Measurements from ENCODE around the gene IL24. TPM values are rescaled to one million over a fixed set of nuclear protein-coding genes. Genes with fewer than 3 reads are reported as not detected.

The IL24 gene
- total RNA-seq, 1 donor from 2014 or later = not detected

DNA sequence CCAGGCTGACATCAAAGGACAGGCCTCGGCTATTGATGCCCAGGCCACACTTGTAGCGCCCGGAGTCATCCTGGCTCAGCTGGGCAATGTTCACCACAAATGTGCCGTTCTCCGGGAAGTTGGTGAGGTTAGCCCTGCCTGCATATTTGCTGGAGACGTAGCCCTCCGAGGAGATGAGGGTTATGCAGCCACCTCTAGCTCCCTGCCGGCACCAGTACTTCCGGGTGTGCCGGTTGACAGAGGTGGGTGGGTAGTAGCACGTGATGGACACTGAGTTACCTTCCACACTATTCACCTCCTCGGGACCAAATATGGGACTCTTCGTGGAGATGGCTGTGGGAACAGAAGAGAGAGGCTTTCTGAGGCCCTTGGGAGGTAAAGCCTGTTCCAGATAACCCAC lies 41.9 kb downstream of the IL24 start:
- no peak for ATAC-seq (ENCODE audit: low read depth)
- TF ChIP-seq, protein P1, sequence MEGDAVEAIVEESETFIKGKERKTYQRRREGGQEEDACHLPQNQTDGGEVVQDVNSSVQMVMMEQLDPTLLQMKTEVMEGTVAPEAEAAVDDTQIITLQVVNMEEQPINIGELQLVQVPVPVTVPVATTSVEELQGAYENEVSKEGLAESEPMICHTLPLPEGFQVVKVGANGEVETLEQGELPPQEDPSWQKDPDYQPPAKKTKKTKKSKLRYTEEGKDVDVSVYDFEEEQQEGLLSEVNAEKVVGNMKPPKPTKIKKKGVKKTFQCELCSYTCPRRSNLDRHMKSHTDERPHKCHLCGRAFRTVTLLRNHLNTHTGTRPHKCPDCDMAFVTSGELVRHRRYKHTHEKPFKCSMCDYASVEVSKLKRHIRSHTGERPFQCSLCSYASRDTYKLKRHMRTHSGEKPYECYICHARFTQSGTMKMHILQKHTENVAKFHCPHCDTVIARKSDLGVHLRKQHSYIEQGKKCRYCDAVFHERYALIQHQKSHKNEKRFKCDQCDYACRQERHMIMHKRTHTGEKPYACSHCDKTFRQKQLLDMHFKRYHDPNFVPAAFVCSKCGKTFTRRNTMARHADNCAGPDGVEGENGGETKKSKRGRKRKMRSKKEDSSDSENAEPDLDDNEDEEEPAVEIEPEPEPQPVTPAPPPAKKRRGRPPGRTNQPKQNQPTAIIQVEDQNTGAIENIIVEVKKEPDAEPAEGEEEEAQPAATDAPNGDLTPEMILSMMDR (IDR thresholded peaks at IDR 0.05) = no peak
- H3K27me3 Mint-ChIP-seq = peaks cover 4% of the 10 kb centered on the region
- no peaks in the 10 kb centered on the region for H3K36me3 Mint-ChIP-seq (ENCODE audit: low read depth)
- H3K4me3 Mint-ChIP-seq = no peak overlapping the region
- H3K9me3 Mint-ChIP-seq = no peaks in the 10 kb centered on the region
- peaks cover 3% of the 10 kb centered on the region for H3K4me1 Mint-ChIP-seq
- DNase-seq = no peak
- intact Hi-C loops (cut with micrococcal nuclease) = no loop called here
- H3K27ac Mint-ChIP-seq = no peak overlapping the region
- POLR2A ChIA-PET = interaction anchor here (0.6 kb wide), 1 partner anchor 85 kb away, joined by 4 read pairs; no protein-coding TSS in a partner anchor
- CTCF ChIA-PET = interaction anchor here (0.6 to 15.7 kb wide), 4 partner anchors 24 to 266 kb away, joined by 3 to 383 read pairs (median 7); no protein-coding TSS in a partner anchor

DNA sequence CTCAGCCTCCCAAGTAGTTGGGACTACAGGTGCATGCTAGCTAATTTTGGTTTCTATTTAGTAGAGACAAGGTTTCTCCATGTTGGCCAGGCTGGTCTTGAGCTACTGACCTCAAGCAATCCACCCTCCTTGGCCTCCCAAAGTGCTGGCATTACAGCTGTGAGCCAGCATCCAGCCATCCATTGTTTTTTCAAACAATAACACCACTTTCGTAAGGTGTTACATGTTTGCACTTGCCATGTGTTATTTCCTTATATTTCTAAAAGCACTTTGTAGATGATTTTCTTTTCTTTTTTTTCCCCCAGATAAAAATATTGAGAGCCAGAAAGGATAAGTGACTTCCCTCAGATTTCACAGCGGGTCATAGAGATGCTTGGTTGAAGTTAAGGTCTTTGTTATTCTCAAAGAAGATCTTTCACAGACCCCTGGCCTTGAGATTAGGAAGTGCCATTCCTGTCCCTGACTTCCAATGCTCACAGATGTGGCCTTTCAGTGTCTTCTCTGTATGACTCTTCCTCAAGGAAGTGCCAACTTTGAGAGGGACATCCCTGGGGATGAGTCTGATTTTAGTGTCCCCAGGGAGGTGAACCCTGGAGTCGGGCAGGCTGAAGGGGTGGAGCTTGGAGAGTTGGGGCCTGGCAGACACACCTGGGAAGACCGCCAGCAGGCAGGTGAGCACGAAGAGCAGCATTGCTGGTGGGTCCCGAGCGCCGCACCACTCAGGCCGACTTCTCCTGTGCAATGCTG lies 42.8 kb downstream of the IL24 start:
- no peak overlapping the region for H3K27ac Mint-ChIP-seq
- H3K4me3 Mint-ChIP-seq = no peak overlapping the region
- no peak for ATAC-seq (ENCODE audit: low read depth)
- intact Hi-C loops (cut with micrococcal nuclease) = no loop called here
- peaks cover 3% of the 10 kb centered on the region for H3K4me1 Mint-ChIP-seq
- TF ChIP-seq, protein P1 (IDR thresholded peaks at IDR 0.05) = no peak
- peaks cover 7% of the 10 kb centered on the region for H3K27me3 Mint-ChIP-seq
- ChIA-PET CTCF (interaction anchor here (0.6 to 15.7 kb wide), 4 partner anchors 25 to 83 kb away, joined by 3 to 383 read pairs (median 7); no protein-coding TSS in a partner anchor), POLR2A (interaction anchor here (0.6 kb wide), 1 partner anchor 85 kb away, joined by 4 read pairs; no protein-coding TSS in a partner anchor)
- no peaks in the 10 kb centered on the region for H3K9me3 Mint-ChIP-seq
- no peaks in the 10 kb centered on the region for H3K36me3 Mint-ChIP-seq (ENCODE audit: low read depth)
- DNase-seq = no peak

DNA sequence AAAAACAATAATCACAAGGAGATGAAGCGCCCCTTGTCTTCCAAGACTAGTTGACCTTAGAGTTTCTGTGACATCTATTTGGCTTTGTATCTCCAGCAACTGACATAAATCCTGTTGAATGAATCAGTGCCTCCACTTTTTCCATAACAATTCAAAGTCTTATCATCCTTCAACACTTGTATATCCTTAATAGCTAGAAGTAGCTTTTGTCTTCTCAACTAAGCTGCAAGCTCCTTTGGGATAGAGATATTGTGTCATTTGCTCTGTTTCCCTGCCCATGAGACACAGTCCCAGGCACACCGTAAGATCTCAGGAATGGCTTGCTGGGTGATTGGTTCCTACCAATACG lies 43.3 kb downstream of the IL24 start:
- CTCF ChIA-PET = interaction anchor here (3.4 kb wide), 1 partner anchor 41 kb away, joined by 10 read pairs; no protein-coding TSS in a partner anchor
- H3K4me3 Mint-ChIP-seq = no peak overlapping the region
- no peak for ATAC-seq (ENCODE audit: low read depth)
- H3K4me1 Mint-ChIP-seq = peaks cover under 1% of the 10 kb centered on the region
- H3K27ac Mint-ChIP-seq = no peak overlapping the region
- H3K9me3 Mint-ChIP-seq = no peaks in the 10 kb centered on the region
- TF ChIP-seq, protein P1 (IDR thresholded peaks at IDR 0.05) = no peak
- no peaks in the 10 kb centered on the region for H3K36me3 Mint-ChIP-seq (ENCODE audit: low read depth)
- no peak for DNase-seq
- POLR2A ChIA-PET = no interaction called here
- intact Hi-C loops (cut with micrococcal nuclease) = no loop called here
- H3K27me3 Mint-ChIP-seq = peaks cover 7% of the 10 kb centered on the region

DNA sequence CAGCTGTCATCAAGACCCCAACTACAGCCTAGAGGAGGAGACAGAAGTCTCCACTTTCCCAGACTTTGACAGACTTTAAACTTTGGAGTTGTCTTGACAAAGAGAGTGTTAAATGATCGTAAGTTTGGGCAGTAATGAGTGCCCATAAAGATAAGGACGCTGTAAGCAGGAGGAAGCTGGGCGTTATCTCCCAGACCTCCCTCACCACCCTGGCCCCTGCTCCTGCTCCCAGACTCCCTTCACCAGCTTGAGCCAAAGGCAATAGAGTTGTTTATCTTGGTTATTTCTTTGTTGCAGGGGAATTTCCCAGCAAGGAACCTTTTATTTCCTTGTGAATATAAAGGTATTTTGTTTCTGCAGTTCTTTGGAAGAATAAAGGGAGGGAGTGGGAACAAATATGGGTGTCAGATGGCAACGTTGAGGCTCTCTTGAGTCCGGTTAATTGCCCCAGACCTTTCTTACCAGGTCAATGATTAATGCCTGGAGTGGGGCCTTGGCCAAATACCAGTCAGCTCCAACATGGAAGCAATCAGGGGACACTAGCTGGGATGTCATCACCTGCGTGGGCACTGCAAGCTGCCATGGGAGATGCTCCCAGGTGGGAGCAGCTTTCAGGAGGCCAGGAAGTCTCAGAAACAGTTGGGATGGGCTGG lies 44.6 kb downstream of the IL24 start:
- DNase-seq (no peak), ATAC-seq (ENCODE audit: low read depth) (no peak)
- Mint-ChIP-seq H3K4me3 (no peak overlapping the region), H3K27ac (no peak overlapping the region), H3K36me3 (ENCODE audit: low read depth) (no peaks in the 10 kb centered on the region), H3K4me1 (no peaks in the 10 kb centered on the region), H3K9me3 (no peaks in the 10 kb centered on the region), H3K27me3 (peaks cover 14% of the 10 kb centered on the region)
- TF ChIP-seq, protein P1 (IDR thresholded peaks at IDR 0.05) = no peak
- intact Hi-C loops (cut with micrococcal nuclease) = no loop called here
- ChIA-PET CTCF (interaction anchor here (0.6 to 3.4 kb wide), 4 partner anchors 9 to 40 kb away, joined by 3 to 10 read pairs (median 6); no protein-coding TSS in a partner anchor), POLR2A (no interaction called here)

DNA sequence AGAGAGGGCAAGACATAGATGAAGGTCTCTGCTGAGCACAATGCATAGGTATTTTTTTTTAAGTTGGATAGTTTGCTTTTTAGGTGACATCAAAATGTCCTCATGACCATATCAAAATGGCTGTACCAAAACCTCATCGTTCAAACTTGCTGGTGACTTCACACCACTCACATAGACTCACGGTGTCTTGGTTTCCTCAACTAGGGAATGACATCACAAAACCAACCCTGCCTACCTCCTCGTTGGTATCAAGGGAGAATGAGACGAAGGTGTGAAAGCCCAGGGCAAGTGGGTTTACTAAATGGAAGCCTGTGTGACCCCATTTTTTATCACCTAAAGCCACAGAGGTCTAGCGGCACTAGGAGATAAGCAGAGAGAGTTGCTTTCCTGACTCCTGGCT lies 47.5 kb downstream of the IL24 start:
- no peak overlapping the region for H3K27ac Mint-ChIP-seq
- H3K4me1 Mint-ChIP-seq = peaks cover 7% of the 10 kb centered on the region
- TF ChIP-seq, protein P1 (IDR thresholded peaks at IDR 0.05) = no peak
- intact Hi-C loops (cut with micrococcal nuclease) = no loop called here
- POLR2A ChIA-PET = no interaction called here
- no peaks in the 10 kb centered on the region for H3K36me3 Mint-ChIP-seq (ENCODE audit: low read depth)
- H3K9me3 Mint-ChIP-seq = no peaks in the 10 kb centered on the region
- H3K4me3 Mint-ChIP-seq = no peak overlapping the region
- peaks cover 14% of the 10 kb centered on the region for H3K27me3 Mint-ChIP-seq
- ATAC-seq (ENCODE audit: low read depth) (no peak), DNase-seq (no peak)
- CTCF ChIA-PET = no interaction called here
